NK-92 (cell line): ENCODE measurements around the gene MACF1.

Experiments used
- DNase-seq: peaks from one replicate; lab custom pipeline; 2025; ENCODE audit not compliant: unreplicated experiment; lab: John Stamatoyannopoulos, UW

Gene MACF1

GRCh38 chr1:39348278-39348677, 143.8 kb downstream of the MACF1 start:
- DNase-seq: no peak

- no peak for DNase-seq
Measured at GRCh38 chr1:39352881-39353280, 148.4 kb downstream of the MACF1 start.

- DNase-seq: no peak
Measured at GRCh38 chr1:39354572-39354971, 150.1 kb downstream of the MACF1 start.

- no peak for DNase-seq
Measured at GRCh38 chr1:39358491-39358890, 154.0 kb downstream of the MACF1 start.

GRCh38 chr1:39359028-39359570, 154.6 kb downstream of the MACF1 start:
- no peak for DNase-seq

GRCh38 chr1:39360731-39361130, 156.2 kb downstream of the MACF1 start:
- no peak for DNase-seq

- DNase-seq: no peak
Measured at GRCh38 chr1:39361446-39361845, 157.0 kb downstream of the MACF1 start.

GRCh38 chr1:39363267-39363666, 158.8 kb downstream of the MACF1 start:
- DNase-seq: no peak

GRCh38 chr1:39368045-39368444, 163.6 kb downstream of the MACF1 start:
- no peak for DNase-seq

- no peak for DNase-seq
Measured at GRCh38 chr1:39369565-39369964, 165.1 kb downstream of the MACF1 start.

GRCh38 chr1:39370602-39371001, 166.1 kb downstream of the MACF1 start:
- DNase-seq: no peak

GRCh38 chr1:39372105-39372504, 167.6 kb downstream of the MACF1 start:
- no peak for DNase-seq

GRCh38 chr1:39376656-39377055, 172.2 kb downstream of the MACF1 start:
- DNase-seq: no peak

- no peak for DNase-seq
Measured at GRCh38 chr1:39378377-39378776, 173.9 kb downstream of the MACF1 start.

- DNase-seq: no peak
Measured at GRCh38 chr1:39379187-39379586, 174.7 kb downstream of the MACF1 start.

- no peak for DNase-seq
Measured at GRCh38 chr1:39380036-39380435, 175.5 kb downstream of the MACF1 start.

GRCh38 chr1:39381839-39382238, 177.3 kb downstream of the MACF1 start:
- DNase-seq: no peak

- DNase-seq: no peak
Measured at GRCh38 chr1:39384305-39384704, 179.8 kb downstream of the MACF1 start.

- DNase-seq: no peak
Measured at GRCh38 chr1:39385067-39385988, 180.8 kb downstream of the MACF1 start.

GRCh38 chr1:39386997-39387396, 182.5 kb downstream of the MACF1 start:
- no peak for DNase-seq

- DNase-seq: no peak
Measured at GRCh38 chr1:39387452-39387851, 183.0 kb downstream of the MACF1 start.
